Mesenteric fat pad (tissue), 1 donor: ENCODE measurements around the gene C12orf76. TPM values are rescaled to one million over a fixed set of nuclear protein-coding genes. Genes with fewer than 3 reads are reported as not detected.

Source experiments
- DNase-seq: peaks from one replicate; pipeline ENCODE4 v3.0.0-alpha.2; 2020; ENCODE audit warnings: low spot score
- total RNA-seq: library from RNA; stranded (reverse); fragmentation: NEBNext Ultra II Directional; extraction: Animal tissue kit (Norgen Biotek cat#: 25700); gene quantifications from one replicate; pipeline ENCODE4 v1.2.1, GENCODE V29; 2021
- donor health status: DM: yes; HTN: yes; CAD: no.

Gene C12orf76
- total RNA-seq, 1 donor from 2014 or later, result 6.4 TPM

- peak; percentile 98 for DNase-seq
Measured at GRCh38 chr12:109995686-109996482, 52.4 kb downstream of the C12orf76 start, which contains the start of gene GIT2. Gene GIT2 (minus strand): TSS chr12:109996368. CDS start chr12:109996224, 144 bp downstream.

GRCh38 chr12:109995361-109995685, 53.0 kb downstream of the C12orf76 start:
- no peak for DNase-seq

GRCh38 chr12:109994401-109995175, 53.7 kb downstream of the C12orf76 start:
- DNase-seq, result no peak

GRCh38 chr12:109993091-109993490, 55.2 kb downstream of the C12orf76 start:
- no peak for DNase-seq

- DNase-seq, result no peak
Measured at GRCh38 chr12:109991586-109991985, 56.7 kb downstream of the C12orf76 start.

Other genes with a start within 250 kb of the C12orf76 start
- 3.5 TPM for gene TRPV4, start 215.1 kb downstream of the C12orf76 start, total RNA-seq
- gene GLTP, start 168.0 kb downstream of the C12orf76 start, total RNA-seq, result 31.4 TPM
- gene TCHP, start 148.2 kb downstream of the C12orf76 start, total RNA-seq, result 8.6 TPM
- 54.2 TPM for gene GIT2, start 52.2 kb downstream of the C12orf76 start, total RNA-seq
- gene ANKRD13A, start 49.1 kb downstream of the C12orf76 start, total RNA-seq, result 29.8 TPM
- 5.4 TPM for gene IFT81, start 75.8 kb upstream of the C12orf76 start, total RNA-seq
- 232 TPM for gene ATP2A2, start 232.7 kb upstream of the C12orf76 start, total RNA-seq